Endometrium (tissue), 2 donors: Measurements from ENCODE around the gene RNF17.

Source experiments
- FAIRE-seq: peaks from 2 replicates; lab custom pipeline; 2012; peaks lifted over from hg19 to GRCh38; lab: Jason Lieb, UNC
- donor health status: control.
- donor health status: control.

The RNF17 gene

GRCh38 chr13:24861617-24862362 lies 97.8 kb downstream of the RNF17 start:
- no peak for FAIRE-seq

GRCh38 chr13:24863748-24864540 lies 100.0 kb downstream of the RNF17 start:
- FAIRE-seq, result no peak

GRCh38 chr13:24864579-24864978 lies 100.6 kb downstream of the RNF17 start:
- FAIRE-seq, result no peak

GRCh38 chr13:24865163-24865953 lies 101.4 kb downstream of the RNF17 start:
- no peak for FAIRE-seq

DNA sequence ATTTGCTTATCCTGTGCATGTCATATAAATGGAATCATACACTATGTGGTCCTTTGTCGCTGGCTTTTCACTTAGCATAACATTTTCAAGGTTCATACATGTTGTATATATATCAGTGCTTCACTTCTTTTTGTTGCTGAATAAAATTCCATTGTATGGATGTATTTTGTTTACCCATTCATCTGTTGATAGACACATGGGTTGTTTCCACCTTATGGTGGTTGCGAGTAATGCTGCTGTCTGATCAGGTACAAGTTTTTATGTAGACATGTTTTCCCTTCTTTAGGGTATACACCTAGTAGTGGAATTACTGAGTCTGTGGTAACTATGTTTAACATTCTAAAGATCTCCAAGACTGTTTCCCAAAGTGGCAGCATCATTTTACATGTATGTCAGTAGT lies 102.5 kb downstream of the RNF17 start:
- no peak for FAIRE-seq

DNA sequence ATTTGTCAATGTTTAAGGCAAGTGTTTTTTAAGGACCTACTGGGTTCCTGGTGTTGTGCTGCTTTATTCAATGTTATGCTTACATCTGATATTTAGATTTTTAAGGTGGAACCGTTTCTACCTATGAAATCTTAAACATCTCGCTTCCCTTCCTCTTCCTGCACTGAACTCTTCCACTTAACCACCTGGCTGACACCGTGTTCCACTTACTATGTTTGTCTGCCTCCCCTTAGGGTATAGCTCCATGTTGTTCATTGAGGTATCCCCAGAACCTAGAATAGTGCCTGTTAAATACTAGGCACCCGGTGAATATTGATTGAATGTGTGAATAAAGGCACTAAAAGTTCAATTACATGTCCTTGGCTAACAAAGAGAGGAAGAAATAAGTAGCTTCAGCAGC lies 104.9 kb downstream of the RNF17 start:
- FAIRE-seq, result no peak

DNA sequence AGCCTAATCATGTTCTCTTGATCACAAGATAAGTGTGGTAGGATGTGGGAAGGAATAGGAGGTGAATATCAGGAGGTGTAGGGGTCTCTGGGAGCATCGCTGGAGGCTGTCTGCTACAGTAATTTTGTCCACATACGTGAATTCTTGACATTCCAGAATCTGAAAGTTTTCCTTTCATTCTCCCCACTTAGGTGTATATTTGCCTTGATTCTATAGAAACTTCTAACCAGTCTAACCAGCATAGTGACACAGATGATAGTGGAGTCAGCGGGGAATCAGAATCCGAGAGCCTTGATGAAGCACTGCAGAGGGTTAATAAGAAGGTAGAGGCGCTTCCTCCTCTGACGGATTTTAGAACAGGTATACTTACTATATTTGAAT lies 106.4 kb downstream of the RNF17 start:
- no peak for FAIRE-seq

- no peak for FAIRE-seq
Measured at GRCh38 chr13:24875566-24875965, 111.6 kb downstream of the RNF17 start.

DNA sequence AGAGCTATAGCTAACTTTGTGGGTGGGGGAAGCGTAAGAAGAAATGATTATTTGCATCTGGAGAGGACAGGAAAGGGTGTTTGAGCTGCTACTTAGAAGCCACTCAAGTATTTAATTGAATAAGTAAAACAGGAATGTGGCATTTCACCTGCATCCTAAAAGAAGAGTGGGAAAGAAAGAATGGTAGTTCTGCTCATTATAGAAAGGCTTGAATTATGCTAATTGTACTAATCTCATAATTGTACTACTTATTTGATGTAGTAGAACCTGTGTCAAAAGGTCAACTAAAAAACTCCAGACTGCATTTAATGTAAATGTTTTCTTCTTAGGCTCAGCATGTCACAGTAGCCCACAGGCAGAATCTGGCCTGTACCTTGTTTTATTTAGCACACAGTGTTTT lies 113.6 kb downstream of the RNF17 start:
- no peak for FAIRE-seq

DNA sequence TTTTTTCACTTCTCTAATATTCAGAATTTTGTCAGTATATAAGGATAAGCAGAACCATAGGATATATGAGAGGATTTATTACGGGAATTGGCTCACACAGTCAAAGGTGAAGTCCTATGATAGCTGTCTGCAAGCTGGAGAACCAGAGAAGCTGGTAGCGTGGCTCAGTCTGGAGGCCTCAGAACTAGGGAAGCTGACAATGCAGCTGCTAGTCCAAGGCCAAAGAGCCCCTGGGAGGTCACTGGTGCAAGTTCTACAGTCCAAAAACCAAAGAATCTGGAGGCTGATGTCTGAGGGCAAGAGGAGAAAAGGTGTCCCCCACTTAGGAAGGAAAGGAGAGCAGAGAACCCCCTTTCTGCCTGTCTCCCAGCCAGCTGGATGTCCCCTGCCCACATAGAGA lies 114.4 kb downstream of the RNF17 start:
- no peak for FAIRE-seq

DNA sequence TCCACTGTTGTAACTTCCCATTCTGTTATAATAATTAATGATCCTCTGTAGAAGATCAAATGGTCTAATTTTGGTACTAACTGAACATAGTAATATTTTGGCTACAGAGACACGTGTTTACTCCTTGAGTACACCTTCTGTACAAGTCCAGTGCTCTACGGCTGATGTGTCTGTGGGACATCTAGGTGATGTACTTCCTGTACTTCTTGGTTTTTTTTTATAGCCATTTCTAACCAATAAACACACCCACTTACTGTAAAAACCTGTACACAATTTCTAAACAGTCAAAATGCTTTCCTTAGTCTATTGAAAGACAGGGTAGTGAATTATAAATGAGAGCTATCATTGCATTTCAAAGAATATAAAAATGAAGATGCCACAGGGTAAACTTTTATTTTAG lies 118.7 kb downstream of the RNF17 start:
- FAIRE-seq, result no peak

DNA sequence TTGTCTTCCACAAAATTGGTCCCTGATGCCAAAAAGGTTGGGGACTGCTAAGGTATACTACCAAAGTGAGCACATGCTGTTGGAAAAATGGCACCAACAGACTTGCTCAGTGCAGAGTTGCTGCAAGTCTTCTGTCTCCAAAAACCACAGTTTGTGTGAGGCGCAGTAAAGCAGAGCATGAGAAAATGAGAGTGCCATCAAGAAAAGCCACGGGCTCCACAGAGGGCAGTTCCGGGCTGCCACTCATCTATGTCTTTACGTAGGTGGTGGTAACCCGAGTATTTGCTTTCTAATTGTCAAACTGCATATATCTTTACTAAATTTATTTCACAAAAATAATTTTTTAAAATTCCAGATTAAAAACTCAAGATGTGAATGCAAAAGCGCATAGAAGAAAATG lies 123.8 kb downstream of the RNF17 start:
- no peak for FAIRE-seq

DNA sequence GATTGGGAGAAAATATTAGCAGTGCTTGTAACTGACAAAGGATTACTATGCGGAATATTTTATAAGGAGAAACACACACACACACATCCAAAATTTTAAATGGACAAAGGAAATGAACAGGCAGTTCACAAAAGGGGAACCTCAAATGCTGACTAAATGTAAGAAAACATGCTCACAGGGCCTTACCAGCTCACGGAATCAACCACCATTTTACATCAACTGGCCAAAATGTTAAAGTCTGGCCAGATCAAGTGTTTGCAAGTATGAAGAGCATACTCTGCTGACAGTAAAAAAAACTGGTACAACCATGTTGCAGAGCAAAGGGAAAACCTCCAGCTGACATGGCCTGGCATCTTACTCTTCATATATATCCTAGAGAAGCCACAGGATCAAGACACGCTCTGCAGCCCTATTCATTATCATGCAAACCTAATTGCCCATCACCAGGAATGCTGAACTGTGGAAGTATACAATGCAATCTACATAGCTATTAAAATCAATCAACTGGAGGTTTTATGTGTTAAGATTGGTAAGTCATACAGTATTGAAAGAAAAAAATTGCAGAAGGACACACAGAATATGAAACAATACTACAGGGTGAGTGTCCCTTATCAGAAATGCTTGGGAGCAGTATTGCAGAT lies 124.4 kb downstream of the RNF17 start:
- no peak for FAIRE-seq

DNA sequence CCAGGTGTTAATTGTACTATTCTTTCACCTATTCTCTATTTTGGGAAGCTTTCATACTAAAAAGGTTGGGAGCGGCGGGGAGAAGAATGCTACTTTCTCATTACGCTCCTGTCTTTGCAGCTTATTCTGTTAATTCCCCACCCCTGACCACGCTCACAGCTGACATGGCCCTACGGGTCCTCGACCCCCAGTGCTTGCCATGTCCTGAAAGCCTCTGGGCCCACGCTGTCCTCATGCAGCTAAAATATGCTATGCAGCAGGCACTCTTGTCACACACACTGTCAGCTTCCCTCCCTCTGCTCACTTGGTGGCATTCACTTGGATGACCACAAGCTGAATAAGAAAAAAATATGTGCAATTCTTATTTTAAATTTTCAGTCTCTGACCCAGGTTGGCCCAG lies 126.3 kb downstream of the RNF17 start:
- FAIRE-seq, result no peak

DNA sequence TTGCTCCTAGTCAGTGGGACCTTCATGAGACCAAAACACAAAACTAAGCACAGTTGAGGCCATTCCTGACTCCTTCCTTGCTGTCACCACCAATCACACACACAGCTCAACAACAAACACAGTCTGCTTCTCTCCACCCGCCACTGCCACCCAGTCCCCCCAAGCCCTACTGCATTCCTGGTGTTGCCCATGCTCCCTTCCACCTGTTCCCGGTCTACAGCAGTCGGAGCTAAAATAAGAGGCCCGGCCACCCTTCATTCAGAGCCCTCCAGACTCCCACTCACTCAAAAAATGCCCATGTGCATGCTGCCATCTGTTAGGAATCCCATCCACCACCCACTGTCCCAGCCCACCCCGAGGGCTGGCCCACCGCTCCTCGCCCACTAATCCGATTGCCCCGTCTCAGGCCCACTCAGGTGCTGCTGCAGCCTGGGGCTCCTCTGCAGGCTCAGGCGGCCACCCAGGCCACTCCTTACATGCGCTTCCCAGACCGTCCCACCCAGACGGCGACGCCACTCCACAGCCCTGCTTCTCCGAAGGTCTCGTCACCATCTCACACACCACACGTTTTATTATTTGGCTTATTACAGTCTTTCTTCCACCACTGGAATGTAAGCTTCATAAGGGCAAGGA lies 127.6 kb downstream of the RNF17 start:
- FAIRE-seq, result no peak

- no peak for FAIRE-seq
Measured at GRCh38 chr13:24892829-24893228, 128.9 kb downstream of the RNF17 start.

DNA sequence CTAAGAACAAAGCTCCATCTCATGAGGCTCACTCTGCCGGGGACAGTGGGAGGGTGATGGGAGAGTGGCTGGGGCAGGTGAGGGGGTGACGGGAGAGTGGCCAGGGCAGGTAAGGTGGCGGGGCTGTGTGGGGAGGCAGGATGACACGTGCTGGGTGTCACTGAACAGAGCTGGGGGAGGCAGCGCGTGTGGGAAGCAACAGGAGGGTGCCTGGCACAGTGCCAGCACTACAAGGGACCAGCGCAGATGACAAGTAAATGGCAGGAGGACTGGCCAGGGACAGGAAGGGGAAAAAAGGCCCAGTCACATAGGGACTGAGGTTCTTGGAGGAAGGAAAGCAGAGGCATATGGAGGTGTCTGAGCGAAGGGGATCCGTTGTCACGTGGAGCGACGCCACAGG lies 129.9 kb downstream of the RNF17 start:
- FAIRE-seq, result no peak

- FAIRE-seq, result no peak
Measured at GRCh38 chr13:24894277-24894971, 130.5 kb downstream of the RNF17 start.

DNA sequence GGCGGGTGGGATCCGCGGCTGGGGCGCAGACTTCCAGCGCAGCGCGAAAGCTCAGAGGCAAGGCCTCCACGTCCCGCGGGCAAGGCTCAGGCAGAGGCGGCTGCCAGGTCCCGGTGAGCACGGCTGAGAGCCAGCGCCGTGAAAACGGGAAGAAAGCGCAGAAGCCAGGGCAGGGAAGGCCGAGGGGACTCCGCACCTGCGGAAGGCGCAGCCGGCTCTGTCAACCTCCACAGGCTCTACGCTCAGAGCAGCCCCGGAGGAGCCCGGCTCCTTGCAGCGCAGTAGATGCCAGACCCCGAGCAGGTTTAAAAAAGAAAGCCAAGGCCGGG lies 131.0 kb downstream of the RNF17 start:
- no peak for FAIRE-seq

DNA sequence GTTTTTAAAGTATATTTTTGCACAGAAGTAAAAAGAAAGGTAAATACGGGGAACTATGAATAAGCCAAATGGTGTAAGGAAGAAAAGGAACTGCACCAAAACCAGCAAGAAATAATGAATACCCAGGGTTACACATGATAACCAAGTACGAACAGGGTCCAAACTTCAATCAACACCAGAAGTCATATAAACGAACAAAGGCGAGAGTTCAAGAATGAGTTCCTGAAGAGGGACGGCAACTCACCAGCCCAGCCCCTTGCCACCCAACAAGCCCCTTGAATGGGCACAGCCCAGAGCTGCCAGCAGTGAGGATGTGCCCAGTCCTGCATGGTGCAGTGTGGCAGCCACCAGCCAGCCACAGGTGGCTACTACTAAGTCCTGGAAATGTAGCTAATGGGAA lies 132.1 kb downstream of the RNF17 start:
- no peak for FAIRE-seq

DNA sequence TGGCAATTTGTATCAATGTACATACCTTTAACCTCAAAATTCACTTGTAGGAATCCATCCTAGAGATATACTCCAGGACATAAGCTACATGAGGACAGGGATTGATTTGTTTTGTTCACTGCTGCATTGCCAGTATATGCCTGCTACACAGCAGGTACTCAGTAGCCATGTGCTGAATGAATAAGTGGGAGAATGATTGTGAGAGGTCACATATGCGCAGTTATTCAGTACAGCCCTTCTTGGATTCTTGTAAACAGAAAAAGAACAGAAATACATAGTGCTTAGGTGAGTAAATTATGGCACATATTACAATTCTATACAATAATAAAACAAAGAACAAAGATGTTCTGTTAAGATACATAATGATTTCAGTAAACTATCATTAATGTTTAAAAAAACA lies 133.3 kb downstream of the RNF17 start:
- no peak for FAIRE-seq

- no peak for FAIRE-seq
Measured at GRCh38 chr13:24899601-24900000, 135.6 kb downstream of the RNF17 start.
